PC-9 (cell line): ENCODE measurements around the gene NFIA.

Source experiments
- CTCF ChIP-seq: fragments of 200-600 bp; sonication (generic); conservative IDR thresholded peaks from 2 replicates; pipeline ENCODE4 v1.6.1; 2017; ENCODE audit warnings: mixed run types, antibody characterized with exemption, mild to moderate bottlenecking, moderate library complexity
- EZH2 ChIP-seq: fragments of 200-600 bp; sonication (generic); IDR thresholded peaks from 2 replicates; pipeline ENCODE4 v1.8.0; 2017; ENCODE audit warnings: antibody characterized with exemption, low read depth

- no peak for TF ChIP-seq EZH2
- TF ChIP-seq CTCF, result no peak
These were observed 291.8 kb downstream of the NFIA start for GRCh38 chr1:61374156-61374555.
